ENCODE data around the gene MBD1. TPM values are rescaled to one million over a fixed set of nuclear protein-coding genes. Genes with fewer than 3 reads are reported as not detected.
"Not testable (repeated sequence)": the region's sequence is repeated elsewhere in the genome, so short reads cannot be mapped to it uniquely, and the experiment has no call there.

The MBD1 gene
- total and polyA plus RNA-seq, 8 donors: 27.0 to 162 (median 55.5) TPM

- H3K4me1 ChIP-seq: peaks cover 6 to 17% (median 14%) of the 10 kb centered on the region in 4 donors
- no peaks in the 10 kb centered on the region for H3K9me3 ChIP-seq
- H3K36me3 ChIP-seq: no peaks in the 10 kb centered on the region
- DNase-seq: peak; percentile 81 to 94
- H3K27me3 ChIP-seq: peaks cover 0 to 41% (median 12%) of the 10 kb centered on the region in 3 donors
- peak overlapping the region; percentile 43 to 55 (median 46) for H3K4me3 ChIP-seq
- 10 to 12% (median 12%) methylated on average over 23 to 28 of the region's 28 CpGs for WGBS, 5 donors
- intact Hi-C loops (cut with DNase I; ENCODE audit: low total_unique reads): no loop called here
- no peak for TF ChIP-seq CTCF (IDR thresholded peaks at IDR 0.05)
- TF ChIP-seq POLR2AphosphoS5 (IDR thresholded peaks at IDR 0.05): peak in 1 of 3 donors; percentile 18
- peak overlapping the region in 1 of 5 donors; percentile 2 for H3K27ac ChIP-seq
These were observed 16.5 kb upstream of the MBD1 start for GRCh38 chr18:50297621-50298442.

GRCh38 chr18:50293039-50293438, 11.7 kb upstream of the MBD1 start:
- Histone ChIP-seq H3K27me3 (no peaks in the 10 kb centered on the region), H3K27ac (no peak overlapping the region), H3K36me3 (no peaks in the 10 kb centered on the region), H3K4me1 (peaks cover 0 to 16% (median 6%) of the 10 kb centered on the region in 4 donors), H3K9me3 (no peaks in the 10 kb centered on the region), H3K4me3 (no peak overlapping the region)
- no peak for DNase-seq
- TF ChIP-seq CTCF (IDR thresholded peaks at IDR 0.05) (no peak), POLR2A (IDR thresholded peaks at IDR 0.05) (no peak), EP300 (IDR thresholded peaks at IDR 0.05) (no peak), POLR2AphosphoS5 (IDR thresholded peaks at IDR 0.05) (no peak)
- intact Hi-C loops (cut with DNase I; ENCODE audit: low total_unique reads): no loop called here
- WGBS, 5 donors: 27 to 67% (median 37%) methylated on average over 1 of the region's 1 CpG

DNA sequence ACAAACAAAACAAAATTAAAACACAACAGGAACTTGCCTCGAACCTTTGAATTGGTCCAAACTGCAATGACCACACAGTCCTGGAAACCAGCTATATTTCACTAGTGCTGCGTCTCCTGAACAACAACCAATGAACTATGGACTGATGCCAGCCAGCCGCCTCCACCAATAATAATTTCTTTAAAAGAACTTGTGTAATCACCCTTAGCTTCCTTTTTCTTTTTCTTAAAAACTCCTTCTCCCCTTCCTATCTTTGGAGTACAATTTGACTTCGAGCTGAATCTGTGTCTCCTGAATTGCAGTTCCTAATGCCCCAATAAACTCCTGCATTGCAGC, 7.8 kb upstream of the MBD1 start:
- Histone ChIP-seq H3K27ac (no peak overlapping the region), H3K9me3 (no peaks in the 10 kb centered on the region), H3K36me3 (peaks cover 10 to 21% (median 20%) of the 10 kb centered on the region in 4 donors), H3K4me1 (peaks cover 0 to 22% (median 13%) of the 10 kb centered on the region in 4 donors), H3K4me3 (no peak overlapping the region), H3K27me3 (no peaks in the 10 kb centered on the region)
- no peak for TF ChIP-seq POLR2A (IDR thresholded peaks at IDR 0.05)
- no peak for TF ChIP-seq CTCF (IDR thresholded peaks at IDR 0.05)
- TF ChIP-seq EP300 (IDR thresholded peaks at IDR 0.05): no peak
- TF ChIP-seq POLR2AphosphoS5 (IDR thresholded peaks at IDR 0.05): no peak
- intact Hi-C loops (cut with DNase I; ENCODE audit: low total_unique reads): no loop called here
- no peak for DNase-seq
- WGBS, 5 donors: 85 to 94% (median 90%) methylated on average over 4 of the region's 4 CpGs

GRCh38 chr18:50288348-50289107, 7.2 kb upstream of the MBD1 start:
- peak overlapping the region; percentile 70 to 89 (median 75) for H3K4me3 ChIP-seq
- H3K9me3 ChIP-seq; DNase-seq; H3K27me3 ChIP-seq; intact Hi-C loops (cut with DNase I; ENCODE audit: low total_unique reads): not testable (repeated sequence)
- peak overlapping the region; percentile 84 to 92 (median 90) for H3K27ac ChIP-seq
- peaks cover 15 to 27% (median 25%) of the 10 kb centered on the region in 4 donors for H3K36me3 ChIP-seq
- peaks cover 0 to 22% (median 13%) of the 10 kb centered on the region in 4 donors for H3K4me1 ChIP-seq
- 75 to 77% (median 76%) methylated on average over 21 of the region's 21 CpGs for WGBS, 5 donors

All from stomach (tissue), 9 donors.